Activated naive CD8-positive, alpha-beta T cell treated with anti-CD3 and anti-CD28 coated beads, Interleukin-2, amount 50 U/mL, for 16 hours (primary cell): ENCODE results near the gene TMEM238.
"Not testable (repeated sequence)": the region's sequence is repeated elsewhere in the genome, so short reads cannot be mapped to it uniquely, and the experiment has no call there.

Experiments
- DNase-seq: peaks from one replicate; pipeline ENCODE4 v3.0.0-alpha.2; 2020; ENCODE audit warnings: low read depth, low spot score

The TMEM238 gene

GRCh38 chr19:55339889-55340783 lies 44.0 kb downstream of the TMEM238 start:
- DNase-seq, result no peak

GRCh38 chr19:55339105-55339888 lies 44.8 kb downstream of the TMEM238 start, which contains the start of gene KMT5C:
Gene KMT5C (plus strand): TSS chr19:55339876. CDS start chr19:55341937, 2,061 bp downstream.
- peak; percentile 100 for DNase-seq

GRCh38 chr19:55336101-55336500 lies 48.0 kb downstream of the TMEM238 start:
- no peak for DNase-seq

GRCh38 chr19:55333870-55334269 lies 50.2 kb downstream of the TMEM238 start:
- DNase-seq, result no peak

- DNase-seq, result not testable (repeated sequence)
These were observed 54.3 kb downstream of the TMEM238 start for GRCh38 chr19:55329791-55330190.
